ENCODE measurements around the gene SMIM14.

Gene SMIM14

DNA sequence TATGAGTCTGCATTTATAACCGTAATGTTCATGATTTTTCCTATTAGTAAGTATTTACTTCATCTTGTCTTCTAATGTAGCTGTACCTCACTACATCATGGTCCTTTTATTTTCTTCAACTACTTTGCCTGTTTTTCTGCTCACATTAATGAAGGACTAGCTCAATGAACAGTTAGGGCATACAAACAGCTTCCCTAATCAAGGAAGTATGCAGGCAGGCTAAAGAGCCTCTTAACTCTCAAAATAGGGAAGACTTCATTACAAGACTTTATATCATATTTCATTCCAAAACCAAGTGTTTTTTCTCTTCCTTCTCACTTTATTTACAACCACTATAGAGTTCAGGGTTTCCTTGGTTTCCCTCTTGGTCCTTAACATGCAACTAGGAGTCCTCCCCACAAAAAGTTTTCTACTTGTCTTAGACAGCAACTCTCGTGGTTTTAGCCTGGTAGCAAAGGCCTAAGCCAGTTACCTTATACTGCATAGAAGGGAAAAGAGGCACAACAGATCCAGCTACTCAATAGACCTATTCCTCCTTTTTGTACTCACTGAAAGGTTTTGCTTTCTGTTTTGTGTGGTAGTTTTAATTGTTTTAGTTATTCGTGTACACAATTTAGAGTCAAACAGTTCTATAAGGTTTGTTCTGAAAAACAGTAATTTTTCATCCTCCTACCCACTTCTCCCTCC is 40.8 kb downstream of the SMIM14 start:
- no peak overlapping the region for H3K4me3 ChIP-seq (ENCODE audit: low read depth, low read length)
- no peak for DNase-seq (ENCODE audit: low read depth)
- TF ChIP-seq, protein P1, sequence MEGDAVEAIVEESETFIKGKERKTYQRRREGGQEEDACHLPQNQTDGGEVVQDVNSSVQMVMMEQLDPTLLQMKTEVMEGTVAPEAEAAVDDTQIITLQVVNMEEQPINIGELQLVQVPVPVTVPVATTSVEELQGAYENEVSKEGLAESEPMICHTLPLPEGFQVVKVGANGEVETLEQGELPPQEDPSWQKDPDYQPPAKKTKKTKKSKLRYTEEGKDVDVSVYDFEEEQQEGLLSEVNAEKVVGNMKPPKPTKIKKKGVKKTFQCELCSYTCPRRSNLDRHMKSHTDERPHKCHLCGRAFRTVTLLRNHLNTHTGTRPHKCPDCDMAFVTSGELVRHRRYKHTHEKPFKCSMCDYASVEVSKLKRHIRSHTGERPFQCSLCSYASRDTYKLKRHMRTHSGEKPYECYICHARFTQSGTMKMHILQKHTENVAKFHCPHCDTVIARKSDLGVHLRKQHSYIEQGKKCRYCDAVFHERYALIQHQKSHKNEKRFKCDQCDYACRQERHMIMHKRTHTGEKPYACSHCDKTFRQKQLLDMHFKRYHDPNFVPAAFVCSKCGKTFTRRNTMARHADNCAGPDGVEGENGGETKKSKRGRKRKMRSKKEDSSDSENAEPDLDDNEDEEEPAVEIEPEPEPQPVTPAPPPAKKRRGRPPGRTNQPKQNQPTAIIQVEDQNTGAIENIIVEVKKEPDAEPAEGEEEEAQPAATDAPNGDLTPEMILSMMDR (IDR thresholded peaks at IDR 0.05; ENCODE audit: control insufficient read depth, extremely low read depth, insufficient read depth), result no peak

DNA sequence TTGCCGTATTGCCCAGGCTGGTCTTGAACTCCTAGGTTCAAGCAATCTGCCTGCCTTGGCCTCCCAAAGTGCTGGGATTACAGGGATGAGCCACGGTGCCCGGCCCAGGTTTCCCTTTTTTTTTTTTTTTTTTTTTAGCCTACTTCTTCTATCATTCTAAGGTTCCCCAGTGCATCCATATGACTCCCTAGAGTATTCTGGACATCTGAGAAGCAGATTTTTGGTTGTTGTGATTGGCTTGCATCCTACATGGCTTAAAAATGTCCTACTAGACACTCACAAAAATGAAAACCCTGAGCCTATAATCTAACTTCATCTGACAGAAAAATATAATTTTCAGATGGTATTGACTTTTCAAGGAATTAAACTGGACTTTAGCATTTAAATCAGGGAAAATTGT is 41.7 kb downstream of the SMIM14 start:
- TF ChIP-seq, protein P1 (IDR thresholded peaks at IDR 0.05; ENCODE audit: control insufficient read depth, extremely low read depth, insufficient read depth), result no peak
- no peak overlapping the region for H3K4me3 ChIP-seq (ENCODE audit: low read depth, low read length)
- DNase-seq (ENCODE audit: low read depth), result no peak

DNA sequence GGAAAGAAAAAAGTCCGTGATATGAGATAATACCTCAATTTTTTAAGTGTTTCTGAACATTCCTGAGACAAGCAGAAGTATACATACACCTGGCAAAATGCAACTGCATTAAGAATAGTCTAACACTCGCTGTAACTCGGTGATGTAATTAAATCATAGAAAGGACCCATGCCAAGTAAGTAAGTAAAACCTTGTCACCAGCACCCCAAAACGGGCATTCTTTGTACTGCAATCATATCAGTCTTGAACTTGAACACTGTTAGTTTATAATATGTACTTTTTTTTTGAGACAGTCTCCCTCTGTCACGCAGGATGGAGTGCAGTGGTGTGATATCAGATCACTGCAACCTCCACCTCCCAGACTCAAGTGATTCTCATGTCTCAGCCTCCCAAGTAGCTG is 47.4 kb downstream of the SMIM14 start:
- peak; percentile 46 for DNase-seq (ENCODE audit: low read depth)
- TF ChIP-seq, protein P1 (IDR thresholded peaks at IDR 0.05; ENCODE audit: control insufficient read depth, extremely low read depth, insufficient read depth), result peak; percentile 51
- no peak overlapping the region for H3K4me3 ChIP-seq (ENCODE audit: low read depth, low read length)

DNA sequence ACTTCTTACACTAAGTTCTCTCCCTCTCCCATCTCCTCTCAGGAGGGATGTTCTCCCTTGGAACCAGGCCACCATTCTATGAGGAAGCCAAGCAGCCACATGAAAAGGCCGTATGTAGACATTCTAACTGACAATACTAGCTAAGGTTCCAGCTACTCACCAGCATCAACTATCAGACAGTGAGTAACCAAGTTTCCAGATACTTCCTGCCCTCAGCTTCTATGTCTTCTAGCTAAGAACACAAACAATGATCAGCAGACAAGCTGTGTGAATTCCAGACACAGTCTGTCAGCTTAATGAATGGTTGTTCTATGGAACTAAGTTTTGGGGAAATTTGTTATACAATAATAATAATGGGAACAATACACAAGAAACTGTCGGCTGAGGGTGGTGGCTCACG is 50.8 kb downstream of the SMIM14 start:
- TF ChIP-seq, protein P1 (IDR thresholded peaks at IDR 0.05; ENCODE audit: control insufficient read depth, extremely low read depth, insufficient read depth), result no peak
- no peak overlapping the region for H3K4me3 ChIP-seq (ENCODE audit: low read depth, low read length)
- no peak for DNase-seq (ENCODE audit: low read depth)

DNA sequence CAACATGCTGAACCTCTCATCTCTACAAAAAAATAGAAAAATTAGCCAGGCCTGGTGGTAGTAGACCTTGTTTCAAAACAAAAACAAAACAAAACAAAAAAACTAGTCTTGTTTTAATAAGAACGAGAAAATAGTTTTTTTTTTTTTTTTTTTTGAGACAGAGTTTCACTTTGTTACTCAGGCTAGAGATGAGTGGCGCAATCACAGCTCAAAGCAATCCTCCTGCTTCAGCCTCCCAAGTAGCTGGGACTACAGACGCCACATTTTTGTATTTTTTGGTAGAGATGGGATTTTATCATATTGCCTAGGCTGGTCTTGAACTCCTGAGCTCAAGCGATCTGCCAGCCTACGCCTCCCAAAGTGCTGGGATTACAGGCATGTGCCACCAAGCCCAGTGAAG is 63.7 kb downstream of the SMIM14 start:
- DNase-seq (ENCODE audit: low read depth), result no peak
- TF ChIP-seq, protein P1 (IDR thresholded peaks at IDR 0.05; ENCODE audit: control insufficient read depth, extremely low read depth, insufficient read depth), result no peak
- no peak overlapping the region for H3K4me3 ChIP-seq (ENCODE audit: low read depth, low read length)

DNA sequence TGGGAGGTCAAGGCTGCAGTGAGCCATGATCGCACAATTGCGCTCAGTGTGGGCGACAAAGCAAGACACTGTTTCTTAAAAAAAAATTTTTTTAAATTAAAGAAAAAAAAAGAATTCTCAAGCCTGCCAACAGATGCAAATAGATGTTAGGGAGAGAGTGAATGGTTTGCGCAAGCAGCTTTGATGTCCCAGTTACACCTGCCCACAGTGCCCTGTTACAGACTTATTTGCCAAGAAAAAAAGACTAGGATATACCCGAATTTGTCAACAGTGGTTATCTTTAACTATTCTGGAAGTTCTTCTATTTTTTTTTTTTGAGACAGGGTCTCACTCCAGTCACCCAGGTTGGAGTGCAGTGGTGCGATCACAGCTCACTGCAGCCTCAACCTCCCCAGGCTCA is 67.2 kb downstream of the SMIM14 start:
- no peak for DNase-seq (ENCODE audit: low read depth)
- H3K4me3 ChIP-seq (ENCODE audit: low read depth, low read length), result no peak overlapping the region
- TF ChIP-seq, protein P1 (IDR thresholded peaks at IDR 0.05; ENCODE audit: control insufficient read depth, extremely low read depth, insufficient read depth), result no peak

DNA sequence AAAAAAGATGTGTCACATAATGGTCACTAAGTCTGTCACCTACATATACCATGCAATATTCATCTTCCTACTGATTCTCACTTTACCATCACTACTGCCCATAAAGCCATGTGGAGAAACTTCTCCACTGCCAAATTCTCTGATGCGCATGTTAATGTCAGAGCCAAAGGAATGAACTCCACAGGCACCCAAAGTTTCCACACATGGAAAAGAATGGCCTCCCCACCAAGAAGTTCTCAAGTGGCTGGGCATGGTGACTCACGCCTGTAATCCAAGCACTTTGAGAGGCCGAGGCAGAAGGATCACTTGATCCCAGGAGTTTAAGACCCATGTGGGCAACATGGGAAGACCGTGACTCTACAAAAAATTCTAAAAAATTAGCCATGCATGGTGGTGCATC is 67.6 kb downstream of the SMIM14 start:
- DNase-seq (ENCODE audit: low read depth), result no peak
- H3K4me3 ChIP-seq (ENCODE audit: low read depth, low read length), result no peak overlapping the region
- TF ChIP-seq, protein P1 (IDR thresholded peaks at IDR 0.05; ENCODE audit: control insufficient read depth, extremely low read depth, insufficient read depth), result no peak

Data from LNCaP clone FGC (cell line).